DMS53 treated with DMSO at 0.1 percent for 48 hours (cell line): ENCODE data around the gene LRGUK.
"Not testable (repeated sequence)": the region's sequence is repeated elsewhere in the genome, so short reads cannot be mapped to it uniquely, and the experiment has no call there.

Experiments
- DNase-seq: peaks from one replicate; lab custom pipeline; 2025; ENCODE audit not compliant: unreplicated experiment; lab: John Stamatoyannopoulos, UW

The LRGUK gene

GRCh38 chr7:134126966-134127848 is at the start of gene LRGUK:
Gene LRGUK, plus strand, starts transcription at chr7:134127340. Its CDS starts 28 bp downstream, at chr7:134127368.
- peak; percentile 65 for DNase-seq

GRCh38 chr7:134077560-134077959 is 49.6 kb upstream of the LRGUK start:
- not testable (repeated sequence) for DNase-seq

- DNase-seq: peak; percentile 32
Observed at GRCh38 chr7:134078991-134079390, 48.1 kb upstream of the LRGUK start.

DNA sequence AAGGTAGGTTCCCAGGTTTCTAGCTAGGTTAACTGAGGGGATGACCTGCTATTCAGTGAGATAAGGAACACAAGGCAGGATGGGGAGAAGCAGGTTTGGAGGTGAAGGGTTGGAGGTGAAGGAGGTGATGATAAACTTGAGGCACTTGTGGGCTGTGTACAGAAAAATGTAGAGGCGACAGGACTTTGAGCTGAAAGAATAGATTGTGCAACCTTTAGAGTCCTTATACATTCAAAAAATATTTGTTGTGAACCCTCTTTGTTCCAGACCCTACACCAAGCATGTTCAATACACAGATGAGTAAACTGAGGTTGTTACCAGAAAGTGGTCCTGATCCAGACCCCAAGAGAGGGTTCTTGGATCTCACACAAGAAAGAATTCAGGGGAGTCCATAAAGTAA is 45.4 kb upstream of the LRGUK start:
- DNase-seq: no peak

GRCh38 chr7:134083766-134084487 is 43.2 kb upstream of the LRGUK start:
- DNase-seq: no peak

DNA sequence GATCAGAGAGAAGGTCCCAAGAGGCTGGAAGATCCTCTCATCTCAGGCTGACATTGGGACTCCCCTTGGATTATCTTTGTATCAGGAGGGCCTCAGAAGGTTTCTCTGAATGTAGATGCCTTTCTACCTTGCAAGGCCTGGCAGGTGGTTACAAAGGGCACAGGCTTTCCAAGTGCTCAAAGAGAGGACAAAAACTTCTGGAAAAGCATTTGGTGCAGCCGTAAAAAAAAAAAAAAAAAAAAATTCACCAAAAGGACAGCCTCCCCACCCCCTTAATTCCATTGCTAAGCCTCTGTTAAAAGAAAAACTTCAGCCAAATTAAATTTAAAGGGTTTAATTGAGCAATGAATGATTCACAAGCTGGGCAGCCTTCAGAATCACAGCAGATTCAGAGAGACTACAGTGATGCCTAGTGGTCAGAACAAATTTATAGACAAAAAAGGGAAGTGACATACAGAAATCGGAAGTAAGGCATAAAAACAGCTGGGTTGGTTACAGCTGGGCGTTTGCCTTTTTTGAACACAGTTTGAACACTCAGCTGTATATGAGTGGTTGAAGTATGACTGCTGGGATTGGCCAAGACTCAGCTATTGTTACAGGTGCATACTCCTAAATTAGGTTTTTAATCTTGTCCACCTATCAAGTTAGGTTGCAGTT is 42.5 kb upstream of the LRGUK start:
- no peak for DNase-seq

GRCh38 chr7:134085311-134085710 is 41.8 kb upstream of the LRGUK start:
- DNase-seq: no peak

DNA sequence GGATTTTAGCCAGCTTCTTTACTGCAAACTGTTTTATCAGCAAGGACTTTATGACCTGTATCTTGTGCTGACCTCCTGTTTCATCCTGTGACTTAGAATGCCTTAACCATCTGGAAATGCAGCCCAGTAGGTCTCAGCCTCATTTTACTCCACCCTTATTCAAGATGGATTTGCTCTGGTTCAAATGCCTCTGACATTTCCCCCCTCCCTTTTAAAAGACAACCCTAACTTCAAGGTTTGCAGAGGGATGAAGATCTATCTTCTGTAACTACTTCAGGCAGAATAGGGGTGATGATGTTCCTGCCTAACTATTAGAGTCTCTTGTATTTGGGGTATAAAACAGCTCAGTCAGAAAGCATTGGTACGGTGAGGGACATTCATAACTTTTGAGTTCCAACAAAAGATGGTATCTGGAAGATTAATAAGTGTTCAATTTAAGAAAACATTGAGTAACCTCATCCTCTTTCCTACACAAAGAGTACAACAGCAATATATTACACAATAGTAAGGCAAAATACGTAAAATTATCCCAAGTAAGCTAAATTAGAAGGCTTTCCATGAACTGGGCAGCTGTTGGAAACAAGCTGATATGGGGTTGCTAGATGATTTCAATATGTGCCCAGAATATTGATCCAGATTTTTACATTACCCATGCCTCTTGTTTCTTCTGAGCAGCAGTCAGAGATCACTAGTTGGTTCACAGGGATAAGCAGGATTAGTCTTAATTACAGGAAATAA is 40.0 kb upstream of the LRGUK start:
- no peak for DNase-seq

GRCh38 chr7:134088199-134088598 is 38.9 kb upstream of the LRGUK start:
- no peak for DNase-seq

DNA sequence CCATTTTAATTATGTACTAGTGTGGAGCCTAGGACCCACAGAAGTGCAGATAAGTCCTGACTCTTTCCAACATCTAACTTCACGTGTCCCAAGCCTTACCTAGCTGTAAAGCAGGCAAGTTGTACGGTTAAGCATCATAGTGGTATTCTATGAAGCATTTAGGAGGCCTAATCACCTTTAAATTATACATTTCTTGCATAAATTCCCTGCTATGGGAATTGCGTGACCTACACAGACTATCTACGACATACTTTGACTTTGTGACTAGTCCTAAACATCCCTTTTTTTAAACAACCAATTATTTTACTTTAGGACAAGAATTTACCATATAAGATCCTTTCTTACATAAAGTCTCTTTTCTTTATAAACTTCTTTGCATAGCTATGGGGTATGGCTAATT is 37.7 kb upstream of the LRGUK start:
- DNase-seq: no peak

- no peak for DNase-seq
Observed at GRCh38 chr7:134098072-134098471, 29.1 kb upstream of the LRGUK start.

GRCh38 chr7:134101716-134102115 is 25.4 kb upstream of the LRGUK start:
- no peak for DNase-seq

- no peak for DNase-seq
Observed at GRCh38 chr7:134104166-134104565, 23.0 kb upstream of the LRGUK start.

DNA sequence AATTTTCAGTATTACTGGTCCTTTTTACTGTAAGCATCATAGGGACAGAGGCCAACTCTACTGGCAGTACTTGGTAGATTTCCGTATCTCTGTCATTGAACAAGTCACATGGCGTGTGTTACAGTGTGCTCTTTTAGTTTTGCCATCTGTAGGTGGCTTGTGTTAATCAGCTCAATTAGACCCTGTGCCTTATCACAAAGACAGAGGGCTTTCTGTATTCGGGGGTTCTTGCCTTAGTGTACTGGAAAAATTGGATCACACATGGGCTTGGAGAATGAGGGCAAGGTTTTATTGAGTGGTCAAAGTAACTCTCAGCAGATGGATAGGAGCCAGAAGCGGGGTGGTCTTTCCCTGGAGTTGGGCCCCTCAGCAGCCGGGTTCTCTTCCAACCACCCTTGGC is 21.3 kb upstream of the LRGUK start:
- no peak for DNase-seq

- no peak for DNase-seq
Observed at GRCh38 chr7:134108802-134109201, 18.3 kb upstream of the LRGUK start.

DNA sequence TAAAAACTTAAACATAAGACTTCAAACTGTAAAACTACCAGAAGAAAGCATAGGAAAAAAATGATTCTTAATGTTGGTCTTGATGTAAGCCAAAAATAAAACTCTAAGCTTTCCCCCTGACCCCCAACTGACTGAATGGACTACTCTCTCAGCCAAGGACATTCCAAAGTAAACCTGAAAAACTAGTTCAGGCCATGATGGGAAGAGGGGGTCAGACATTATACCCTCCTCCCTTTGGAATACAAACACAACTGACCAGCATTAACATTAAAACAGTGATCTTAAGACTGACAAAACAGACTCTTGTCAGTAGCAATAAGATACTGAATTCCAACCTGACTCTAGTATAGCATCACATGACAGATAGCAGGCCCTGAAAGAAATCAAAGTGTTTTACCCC is 13.5 kb upstream of the LRGUK start:
- no peak for DNase-seq

DNA sequence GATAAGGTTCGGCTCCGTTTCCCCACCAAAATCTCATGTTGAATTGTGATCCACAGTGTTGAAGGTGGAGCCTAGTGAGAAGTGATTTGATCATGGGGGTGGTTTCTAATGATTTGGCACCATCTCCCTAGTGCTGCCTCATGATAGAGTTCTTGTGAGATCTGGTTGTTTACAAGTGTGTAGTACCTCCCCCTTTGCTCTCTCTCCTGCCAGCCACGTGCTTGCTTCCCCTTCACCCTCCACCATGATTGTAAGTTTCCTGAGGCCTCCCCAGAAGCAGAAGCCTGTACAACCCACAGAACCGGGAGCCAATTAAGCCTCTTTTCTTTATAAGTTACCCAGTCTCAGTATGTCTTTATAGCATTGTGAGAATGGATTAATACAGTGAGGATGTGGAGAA is 12.1 kb upstream of the LRGUK start:
- no peak for DNase-seq

- no peak for DNase-seq
Observed at GRCh38 chr7:134120405-134120804, 6.7 kb upstream of the LRGUK start.

- no peak for DNase-seq
Observed at GRCh38 chr7:134121632-134122139, 5.5 kb upstream of the LRGUK start.

GRCh38 chr7:134122980-134123379 is 4.2 kb upstream of the LRGUK start:
- no peak for DNase-seq

DNA sequence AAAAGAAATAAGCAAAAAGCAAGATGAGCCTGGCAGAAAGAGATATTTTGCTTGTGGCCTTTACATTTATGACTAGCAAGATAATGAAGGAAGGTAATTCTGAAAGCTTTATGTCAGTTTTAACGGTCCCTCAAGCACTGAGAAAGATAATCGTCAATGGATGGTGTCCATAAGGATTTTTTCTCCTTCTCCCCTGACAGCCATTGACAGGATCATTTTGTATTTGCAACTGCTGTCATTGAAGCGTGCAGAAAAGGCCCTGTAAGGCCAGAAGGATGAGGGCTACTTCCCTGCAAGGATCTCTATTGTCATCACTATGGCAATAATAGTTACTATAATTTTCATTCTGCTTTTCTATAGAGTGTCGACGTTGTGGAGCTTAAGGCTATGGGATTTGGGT is 994 bp upstream of the LRGUK start:
- no peak for DNase-seq
